ENCODE data around the gene GATB. TPM values are rescaled to one million over a fixed set of nuclear protein-coding genes. Genes with fewer than 3 reads are reported as not detected.

GATB gene
- total RNA-seq, 4 donors from 2014 or later: 18.7 to 34.0 (median 27.6) TPM

DNA sequence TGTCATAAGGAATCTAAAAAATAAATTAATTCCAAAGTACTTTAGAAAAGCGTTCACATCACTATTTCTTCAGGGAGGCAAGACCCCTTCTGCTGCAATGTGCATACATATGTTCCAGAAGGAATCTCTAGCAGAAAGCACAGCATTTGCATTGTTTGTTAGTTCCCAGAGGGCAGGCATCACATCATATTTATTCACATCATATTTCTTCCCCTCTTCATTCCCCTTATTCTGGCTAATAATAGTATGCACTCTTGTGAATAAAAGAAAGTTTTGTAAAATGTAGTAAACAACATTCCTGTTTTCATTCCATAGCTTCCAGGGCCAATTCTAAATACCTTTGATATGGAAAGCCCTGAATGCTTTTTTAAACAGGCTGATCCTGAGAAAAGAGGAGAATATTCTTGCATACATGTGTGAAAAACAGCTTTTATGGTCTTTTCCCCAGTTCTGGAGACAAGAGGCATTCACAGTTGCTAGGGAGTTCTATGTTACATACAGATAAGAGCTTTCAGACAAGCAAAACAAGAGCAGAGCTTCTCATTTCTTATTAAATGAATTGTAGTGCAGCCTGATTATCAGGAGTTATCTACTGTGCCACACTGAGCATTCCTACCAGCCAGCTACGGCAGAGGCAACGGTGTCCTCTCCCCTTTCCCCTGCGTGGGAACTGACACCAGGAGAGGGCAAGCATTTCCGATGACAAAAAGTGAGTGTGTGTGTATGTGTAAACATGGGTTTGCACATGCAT lies 15.2 kb downstream of the GATB start:
- no peak for TF ChIP-seq POLR2A (IDR thresholded peaks at IDR 0.05)
- no peak overlapping the region for H3K27ac ChIP-seq
- DNase-seq (no peak), ATAC-seq (no peak)
- in situ Hi-C loops (cut with MboI; ENCODE audit: low sequenced_read_pairs in 4 of 4): no loop called here
- no peaks in the 10 kb centered on the region for H3K36me3 ChIP-seq
- H3K27me3 ChIP-seq: no peaks in the 10 kb centered on the region
- intact Hi-C loops (cut with DNase I; ENCODE audit: low total_unique reads): no loop called here
- no peak overlapping the region for H3K4me3 ChIP-seq
- H3K4me1 ChIP-seq: peaks cover 28 to 34% of the 10 kb centered on the region in 2 donors
- H3K9me3 ChIP-seq: no peaks in the 10 kb centered on the region

DNA sequence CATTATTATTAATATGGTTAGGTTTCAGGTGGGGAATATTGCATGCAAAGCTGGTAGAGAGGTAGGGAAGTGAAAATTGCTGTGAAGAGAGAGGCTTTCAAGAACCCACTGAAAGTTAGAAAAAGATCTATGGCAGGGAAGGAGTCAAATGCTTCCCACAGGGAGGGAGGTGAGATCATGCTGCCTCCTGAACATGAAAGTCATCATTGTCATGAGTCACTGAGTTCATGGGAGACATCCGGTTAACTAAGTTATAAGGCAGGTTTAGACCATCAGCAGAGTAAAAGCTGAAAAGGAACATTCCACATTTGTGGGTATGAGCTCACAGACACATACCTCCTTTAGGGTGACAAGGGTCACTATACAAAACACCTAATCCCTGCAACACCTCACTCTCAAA lies 16.2 kb downstream of the GATB start:
- Histone ChIP-seq H3K27me3 (no peaks in the 10 kb centered on the region), H3K9me3 (no peaks in the 10 kb centered on the region), H3K36me3 (no peaks in the 10 kb centered on the region), H3K27ac (peak overlapping the region in 1 of 4 donors; percentile 9), H3K4me3 (no peak overlapping the region), H3K4me1 (peaks cover 23 to 34% of the 10 kb centered on the region in 2 donors)
- intact Hi-C loops (cut with DNase I; ENCODE audit: low total_unique reads): no loop called here
- DNase-seq (no peak), ATAC-seq (peak in 1 of 2 donors; percentile 45)
- in situ Hi-C loops (cut with MboI; ENCODE audit: low sequenced_read_pairs in 4 of 4): no loop called here
- TF ChIP-seq, protein P1, sequence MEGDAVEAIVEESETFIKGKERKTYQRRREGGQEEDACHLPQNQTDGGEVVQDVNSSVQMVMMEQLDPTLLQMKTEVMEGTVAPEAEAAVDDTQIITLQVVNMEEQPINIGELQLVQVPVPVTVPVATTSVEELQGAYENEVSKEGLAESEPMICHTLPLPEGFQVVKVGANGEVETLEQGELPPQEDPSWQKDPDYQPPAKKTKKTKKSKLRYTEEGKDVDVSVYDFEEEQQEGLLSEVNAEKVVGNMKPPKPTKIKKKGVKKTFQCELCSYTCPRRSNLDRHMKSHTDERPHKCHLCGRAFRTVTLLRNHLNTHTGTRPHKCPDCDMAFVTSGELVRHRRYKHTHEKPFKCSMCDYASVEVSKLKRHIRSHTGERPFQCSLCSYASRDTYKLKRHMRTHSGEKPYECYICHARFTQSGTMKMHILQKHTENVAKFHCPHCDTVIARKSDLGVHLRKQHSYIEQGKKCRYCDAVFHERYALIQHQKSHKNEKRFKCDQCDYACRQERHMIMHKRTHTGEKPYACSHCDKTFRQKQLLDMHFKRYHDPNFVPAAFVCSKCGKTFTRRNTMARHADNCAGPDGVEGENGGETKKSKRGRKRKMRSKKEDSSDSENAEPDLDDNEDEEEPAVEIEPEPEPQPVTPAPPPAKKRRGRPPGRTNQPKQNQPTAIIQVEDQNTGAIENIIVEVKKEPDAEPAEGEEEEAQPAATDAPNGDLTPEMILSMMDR (IDR thresholded peaks at IDR 0.05 in 4 of 5, conservative IDR thresholded peaks at IDR 0.05 in 1 of 5): no peak
- TF ChIP-seq POLR2A (IDR thresholded peaks at IDR 0.05): no peak

DNA sequence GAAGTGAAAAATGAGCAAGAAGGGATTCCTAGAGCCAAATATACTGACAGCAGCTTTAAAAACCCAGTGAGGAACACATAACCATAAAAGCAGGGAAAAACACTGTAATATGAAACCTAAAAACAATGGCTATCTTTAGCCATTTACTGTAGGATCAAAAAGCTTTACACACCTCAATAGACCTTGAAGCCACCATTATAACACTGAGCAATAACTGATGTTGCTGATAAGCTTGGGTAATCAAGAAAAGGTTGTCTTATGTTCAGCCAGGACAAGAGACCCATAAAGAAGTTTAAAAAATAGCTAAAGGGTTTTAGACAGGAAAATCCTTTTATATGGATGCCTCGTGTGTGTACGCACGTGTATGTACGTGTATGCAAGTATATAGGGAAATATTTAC lies 16.9 kb downstream of the GATB start:
- peaks cover 31 to 41% of the 10 kb centered on the region in 2 donors for H3K4me1 ChIP-seq

DNA sequence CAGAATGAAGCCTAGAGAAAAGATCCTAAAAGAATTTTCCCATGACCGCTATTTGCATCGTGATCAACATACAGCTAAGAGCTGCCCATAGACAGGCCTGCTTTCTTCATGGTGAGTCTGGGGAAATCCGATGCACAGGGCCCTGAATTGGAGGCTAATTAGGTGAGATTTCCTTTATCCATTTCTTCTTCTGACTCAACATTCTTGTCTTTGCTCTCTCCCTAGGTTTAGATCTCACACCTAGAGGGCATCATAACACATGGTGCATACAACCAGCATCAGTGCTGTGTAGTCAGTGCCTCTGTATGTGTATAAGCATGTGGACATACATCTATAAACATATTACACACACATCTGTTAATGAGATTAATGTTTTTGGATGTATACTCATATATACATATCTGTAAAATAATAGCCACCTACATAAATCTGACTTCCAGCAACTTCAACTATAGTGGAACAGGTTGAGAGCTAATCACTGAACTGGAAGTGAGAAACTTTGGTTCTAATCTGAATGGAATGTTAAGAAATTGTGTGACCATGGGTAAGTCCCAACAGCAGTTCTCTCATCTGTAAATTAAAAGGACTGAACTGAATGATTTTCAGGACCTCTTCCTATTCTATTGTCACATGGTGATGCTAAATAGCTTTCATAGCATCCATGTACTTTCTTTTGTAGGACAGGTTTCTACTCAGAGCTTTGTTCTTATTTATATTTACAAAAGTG lies 17.5 kb downstream of the GATB start:
- Histone ChIP-seq H3K27ac (no peak overlapping the region), H3K27me3 (no peaks in the 10 kb centered on the region), H3K9me3 (no peaks in the 10 kb centered on the region), H3K4me1 (peaks cover 36 to 47% of the 10 kb centered on the region in 2 donors), H3K36me3 (no peaks in the 10 kb centered on the region), H3K4me3 (no peak overlapping the region)
- no peak for TF ChIP-seq POLR2A (IDR thresholded peaks at IDR 0.05)
- TF ChIP-seq, protein P1 (IDR thresholded peaks at IDR 0.05 in 4 of 5, conservative IDR thresholded peaks at IDR 0.05 in 1 of 5): no peak
- DNase-seq: no peak
- intact Hi-C loops (cut with DNase I; ENCODE audit: low total_unique reads) (no loop called here), in situ Hi-C loops (cut with MboI; ENCODE audit: low sequenced_read_pairs in 4 of 4) (no loop called here)
- no peak for ATAC-seq

More for the DNA sequence above, 16.9 kb downstream of the GATB start:
- TF ChIP-seq POLR2A (IDR thresholded peaks at IDR 0.05): no peak
- TF ChIP-seq, protein P1 (IDR thresholded peaks at IDR 0.05 in 4 of 5, conservative IDR thresholded peaks at IDR 0.05 in 1 of 5): no peak
- intact Hi-C loops (cut with DNase I; ENCODE audit: low total_unique reads) (no loop called here), in situ Hi-C loops (cut with MboI; ENCODE audit: low sequenced_read_pairs in 4 of 4) (no loop called here)
- Histone ChIP-seq H3K36me3 (no peaks in the 10 kb centered on the region), H3K4me3 (no peak overlapping the region), H3K9me3 (no peaks in the 10 kb centered on the region), H3K27me3 (no peaks in the 10 kb centered on the region), H3K27ac (no peak overlapping the region)
- DNase-seq: no peak
- no peak for ATAC-seq

Data from gastrocnemius medialis (tissue), 4 donors.